Measurements from ENCODE around the gene COX19. TPM values are rescaled to one million over a fixed set of nuclear protein-coding genes. Genes with fewer than 3 reads are reported as not detected.

The COX19 gene
- polyA plus RNA-seq, 1 donor (not counting 4 experiments of a cell fraction or from before 2014, with no cell fraction given) = 6.2 TPM

GRCh38 chr7:945556-946255, 29.6 kb downstream of the COX19 start:
- H3K9ac ChIP-seq (ENCODE audit: control insufficient read depth, extremely low read depth, insufficient read depth, low read length) = peak overlapping the region; percentile 60
- H3K79me2 ChIP-seq (ENCODE audit: control insufficient read depth, insufficient read depth, low read length) = no peaks in the 10 kb centered on the region
- peak overlapping the region; percentile 87 for H2AFZ ChIP-seq (ENCODE audit: control insufficient read depth, low read length)
- peaks cover 16% of the 10 kb centered on the region for H3K4me1 ChIP-seq (ENCODE audit: control insufficient read depth, extremely low read depth, insufficient read depth, low read length)
- no peaks in the 10 kb centered on the region for H4K20me1 ChIP-seq (ENCODE audit: control insufficient read depth, extremely low read depth, insufficient read depth, low read length)
- DNase-seq (ENCODE audit: low read depth, low spot score) (peak; percentile 86), FAIRE-seq (peak; percentile 91)
- no peak for TF ChIP-seq CTCF (optimal IDR thresholded peaks at IDR 0.05 in 1 of 3, IDR thresholded peaks at IDR 0.05 in 1 of 3, conservative IDR thresholded peaks at IDR 0.05 in 1 of 3; ENCODE audit: extremely low read depth in 1 of 3, insufficient read depth in 2 of 3, low read length in 3 of 3)
- TF ChIP-seq EZH2 (IDR thresholded peaks at IDR 0.05; ENCODE audit: low read length) = no peak
- no peaks in the 10 kb centered on the region for H3K9me1 ChIP-seq (ENCODE audit: control insufficient read depth, extremely low read depth, insufficient read depth, low read length)
- H3K4me3 ChIP-seq (ENCODE audit: control insufficient read depth in 2 of 3, extremely low read depth in 1 of 3, insufficient read depth in 2 of 3, low read depth in 1 of 3, low read length in 3 of 3) = peak overlapping the region; percentile 6 to 27 (median 17)
- H3K27ac ChIP-seq (ENCODE audit: control insufficient read depth, insufficient read depth, low read length) = peak overlapping the region; percentile 67
- dilution Hi-C loops (cut with MboI; ENCODE audit: extremely low pct_ligation_motif_present, low sequenced_read_pairs) = no loop called here
- H3K4me2 ChIP-seq (ENCODE audit: control insufficient read depth, extremely low read depth, insufficient read depth, low read depth, low read length) = peak overlapping the region; percentile 79
- H3K27me3 ChIP-seq (ENCODE audit: control insufficient read depth, extremely low read depth, insufficient read depth, low read length) = no peaks in the 10 kb centered on the region
- no peaks in the 10 kb centered on the region for H3K36me3 ChIP-seq (ENCODE audit: control insufficient read depth in 2 of 2, extremely low read depth in 1 of 2, insufficient read depth in 2 of 2, low read length in 2 of 2)
- H3K9me3 ChIP-seq (ENCODE audit: control insufficient read depth, low read depth, low read length) = no peaks in the 10 kb centered on the region

GRCh38 chr7:945147-945555, 30.2 kb downstream of the COX19 start:
- Histone ChIP-seq H3K9ac (ENCODE audit: control insufficient read depth, extremely low read depth, insufficient read depth, low read length) (peak overlapping the region; percentile 60), H3K27ac (ENCODE audit: control insufficient read depth, insufficient read depth, low read length) (peak overlapping the region; percentile 67)

More at GRCh38 chr7:945147-945555, 30.2 kb downstream of the COX19 start:
- H2AFZ ChIP-seq (ENCODE audit: control insufficient read depth, low read length) = peak overlapping the region; percentile 14
- no peak for TF ChIP-seq EZH2 (IDR thresholded peaks at IDR 0.05; ENCODE audit: low read length)
- TF ChIP-seq CTCF (optimal IDR thresholded peaks at IDR 0.05 in 1 of 3, IDR thresholded peaks at IDR 0.05 in 1 of 3, conservative IDR thresholded peaks at IDR 0.05 in 1 of 3; ENCODE audit: extremely low read depth in 1 of 3, insufficient read depth in 2 of 3, low read length in 3 of 3) = no peak
- no peaks in the 10 kb centered on the region for H3K9me1 ChIP-seq (ENCODE audit: control insufficient read depth, extremely low read depth, insufficient read depth, low read length)
- DNase-seq (ENCODE audit: low read depth, low spot score) = no peak
- H3K4me2 ChIP-seq (ENCODE audit: control insufficient read depth, extremely low read depth, insufficient read depth, low read depth, low read length) = peak overlapping the region; percentile 79
- dilution Hi-C loops (cut with MboI; ENCODE audit: extremely low pct_ligation_motif_present, low sequenced_read_pairs) = no loop called here
- no peaks in the 10 kb centered on the region for H3K79me2 ChIP-seq (ENCODE audit: control insufficient read depth, insufficient read depth, low read length)
- peaks cover 16% of the 10 kb centered on the region for H3K4me1 ChIP-seq (ENCODE audit: control insufficient read depth, extremely low read depth, insufficient read depth, low read length)
- peak overlapping the region; percentile 6 to 23 (median 17) for H3K4me3 ChIP-seq (ENCODE audit: control insufficient read depth in 2 of 3, extremely low read depth in 1 of 3, insufficient read depth in 2 of 3, low read depth in 1 of 3, low read length in 3 of 3)
- no peaks in the 10 kb centered on the region for H3K9me3 ChIP-seq (ENCODE audit: control insufficient read depth, low read depth, low read length)
- no peaks in the 10 kb centered on the region for H4K20me1 ChIP-seq (ENCODE audit: control insufficient read depth, extremely low read depth, insufficient read depth, low read length)
- no peaks in the 10 kb centered on the region for H3K27me3 ChIP-seq (ENCODE audit: control insufficient read depth, extremely low read depth, insufficient read depth, low read length)
- FAIRE-seq = no peak
- H3K36me3 ChIP-seq (ENCODE audit: control insufficient read depth in 2 of 2, extremely low read depth in 1 of 2, insufficient read depth in 2 of 2, low read length in 2 of 2) = no peaks in the 10 kb centered on the region

Data from keratinocyte (primary cell).